ENCODE results near the gene TMEM273.
A peak's percentile ranks its signal among the peaks of the same experiment; 100 is the strongest.

Gene TMEM273

GRCh38 chr10:49115796-49116508, 72.2 kb downstream of the TMEM273 start:
- TF ChIP-seq CTCF (IDR thresholded peaks at IDR 0.05) (no peak), ZFX (IDR thresholded peaks at IDR 0.05; ENCODE audit: borderline replicate concordance) (no peak)
- no peak overlapping the region for H3K27ac ChIP-seq

GRCh38 chr10:49115015-49115795, 73.0 kb downstream of the TMEM273 start, which contains the start of gene VSTM4:
Gene VSTM4 (minus strand): TSS chr10:49115522. CDS start chr10:49115485, 37 bp downstream.
- peak; percentile 59 for TF ChIP-seq CTCF (IDR thresholded peaks at IDR 0.05)
- TF ChIP-seq ZFX (IDR thresholded peaks at IDR 0.05; ENCODE audit: borderline replicate concordance), result no peak
- no peak within 1 kb of the TSS for H3K27ac ChIP-seq

DNA sequence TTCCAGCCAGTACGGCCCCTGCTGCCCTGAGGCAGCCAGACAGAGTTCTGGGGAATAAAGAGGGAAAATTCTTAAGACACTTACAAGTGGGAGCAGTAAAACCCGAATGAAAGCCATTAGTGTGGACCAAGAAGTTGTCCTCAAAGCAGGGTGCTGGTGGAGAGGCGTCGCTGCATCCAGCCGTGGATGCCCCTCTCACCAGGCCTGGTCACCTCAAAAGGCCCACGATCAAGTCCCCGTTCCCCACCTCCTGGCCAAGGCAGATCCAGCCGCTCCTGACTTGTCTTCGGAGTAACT, 73.5 kb downstream of the TMEM273 start:
- H3K27ac ChIP-seq, result no peak overlapping the region
- TF ChIP-seq CTCF (IDR thresholded peaks at IDR 0.05) (no peak), ZFX (IDR thresholded peaks at IDR 0.05; ENCODE audit: borderline replicate concordance) (no peak)

DNA sequence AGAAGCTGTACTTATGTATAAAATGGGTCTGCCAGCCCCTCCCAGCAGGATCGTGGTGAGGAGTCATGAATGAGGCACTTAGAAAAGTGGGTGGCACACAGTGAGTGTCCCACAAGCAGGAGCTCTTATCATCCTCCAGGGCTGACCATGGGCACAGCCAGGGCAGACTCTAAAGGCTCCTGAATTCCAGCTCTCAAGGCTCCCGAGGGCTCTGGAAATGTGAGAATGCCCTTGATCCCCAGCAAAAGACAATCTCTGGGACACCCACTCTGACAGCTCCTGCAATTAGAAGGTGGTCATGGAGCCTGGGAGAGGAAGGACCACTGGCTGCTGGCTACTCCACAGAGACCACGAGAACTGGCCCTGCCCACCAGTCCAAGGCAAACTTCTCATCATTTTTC, 74.5 kb downstream of the TMEM273 start:
- TF ChIP-seq CTCF (IDR thresholded peaks at IDR 0.05) (no peak), ZFX (IDR thresholded peaks at IDR 0.05; ENCODE audit: borderline replicate concordance) (no peak)
- no peak overlapping the region for H3K27ac ChIP-seq

GRCh38 chr10:49112851-49113250, 75.3 kb downstream of the TMEM273 start:
- no peak overlapping the region for H3K27ac ChIP-seq
- TF ChIP-seq ZFX (IDR thresholded peaks at IDR 0.05; ENCODE audit: borderline replicate concordance) (no peak), CTCF (IDR thresholded peaks at IDR 0.05) (no peak)

- H3K27ac ChIP-seq, result no peak overlapping the region
- no peak for TF ChIP-seq ZFX (IDR thresholded peaks at IDR 0.05; ENCODE audit: borderline replicate concordance)
- no peak for TF ChIP-seq CTCF (IDR thresholded peaks at IDR 0.05)
Observed at GRCh38 chr10:49112098-49112497, 76.1 kb downstream of the TMEM273 start.

DNA sequence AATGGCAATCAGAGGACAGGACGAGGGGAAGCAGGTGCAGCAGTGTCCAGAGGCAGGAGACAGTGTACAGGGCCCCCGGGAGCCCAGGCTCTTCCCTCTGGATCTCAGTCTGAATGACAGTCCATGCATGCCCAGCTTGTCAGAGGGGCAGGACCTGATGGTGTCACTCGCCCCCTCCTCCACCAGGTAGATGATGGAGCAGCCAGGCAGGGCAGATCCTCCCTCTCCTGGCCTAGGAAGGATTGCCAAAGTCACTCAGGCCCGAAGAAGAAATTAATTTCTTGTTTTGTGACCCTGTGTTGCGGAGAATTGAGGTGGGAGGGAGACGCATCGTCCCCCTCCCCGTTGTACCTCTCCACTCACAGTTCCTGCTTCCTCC, 76.9 kb downstream of the TMEM273 start:
- TF ChIP-seq ZFX (IDR thresholded peaks at IDR 0.05; ENCODE audit: borderline replicate concordance) (no peak), CTCF (IDR thresholded peaks at IDR 0.05) (no peak)

More for the DNA sequence above, 76.9 kb downstream of the TMEM273 start:
- no peak overlapping the region for H3K27ac ChIP-seq

Measured in 22Rv1 (cell line).